Mesendoderm (in vitro differentiated cells): ENCODE measurements around the gene AUH.

Experiments used
- DNase-seq: peaks from one replicate; pipeline ENCODE4 v3.0.0; 2013
- H2AK5ac ChIP-seq: 2 replicates; pipeline ENCODE4 v1.6.1; 2013; ENCODE audit warnings: low read length, inconsistent platforms
- H2BK120ac ChIP-seq: 2 replicates; pipeline ENCODE4 v1.6.1; 2013; ENCODE audit warnings: low read depth, mild to moderate bottlenecking, low read length, moderate library complexity, mixed read lengths
- H2BK15ac ChIP-seq: replicated peaks from 2 replicates; pipeline ENCODE4 v1.6.1; 2013; ENCODE audit warnings: low read depth, mild to moderate bottlenecking, moderate library complexity
- H2BK5ac ChIP-seq: 2 replicates; pipeline ENCODE4 v1.6.1; 2013; ENCODE audit warnings: low read length, inconsistent platforms
- H3K18ac ChIP-seq: 2 replicates; pipeline ENCODE4 v1.6.1; 2013; ENCODE audit warnings: mild to moderate bottlenecking, low read length, mixed read lengths
- H3K23ac ChIP-seq: one replicate; pipeline ENCODE4 v1.6.1; 2013; ENCODE audit warnings: low read length
- H3K27ac ChIP-seq: 2 replicates; pipeline ENCODE4 v1.5.1; 2013; ENCODE audit warnings: low read depth, mild to moderate bottlenecking, inconsistent platforms, low read length, moderate library complexity
- H3K27me3 ChIP-seq: 2 replicates; pipeline ENCODE4 v1.6.1; 2013; ENCODE audit warnings: low read length, control low read depth, mild to moderate bottlenecking, inconsistent platforms; ENCODE audit not compliant: insufficient read depth, poor library complexity
- H3K36me3 ChIP-seq: 2 replicates; pipeline ENCODE4 v1.6.1; 2013; ENCODE audit warnings: low read length, inconsistent platforms; ENCODE audit not compliant: control insufficient read depth, insufficient read depth
- H3K4ac ChIP-seq: one replicate; pipeline ENCODE4 v1.6.1; 2013; ENCODE audit warnings: low read depth, mild to moderate bottlenecking, low read length, moderate library complexity
- H3K4me1 ChIP-seq: 2 replicates; pipeline ENCODE4 v1.6.1; 2013; ENCODE audit warnings: low read depth, low read length, inconsistent platforms; ENCODE audit not compliant: control insufficient read depth
- H3K4me2 ChIP-seq: 2 replicates; pipeline ENCODE4 v1.6.1; 2013; ENCODE audit warnings: low read length
- H3K4me3 ChIP-seq: 2 replicates; pipeline ENCODE4 v1.5.1; 2013; ENCODE audit warnings: mild to moderate bottlenecking, low read length
- H3K56ac ChIP-seq: one replicate; pipeline ENCODE4 v1.6.1; 2013; ENCODE audit warnings: low read length
- H3K79me1 ChIP-seq: 2 replicates; pipeline ENCODE4 v1.6.1; 2013; ENCODE audit warnings: low read length, inconsistent platforms
- H3K79me2 ChIP-seq: 2 replicates; pipeline ENCODE4 v1.6.1; 2013; ENCODE audit warnings: mild to moderate bottlenecking, low read length; ENCODE audit not compliant: control insufficient read depth, insufficient read depth
- H3K9ac ChIP-seq: 2 replicates; pipeline ENCODE4 v1.6.1; 2013; ENCODE audit warnings: low read length, inconsistent platforms
- H4K5ac ChIP-seq: one replicate; pipeline ENCODE4 v1.6.1; 2013; ENCODE audit warnings: low read length
- H4K8ac ChIP-seq: one replicate; pipeline ENCODE4 v1.6.1; 2013; ENCODE audit warnings: low read depth, mild to moderate bottlenecking, control low read depth, low read length, moderate library complexity
- WGBS: extraction: QIAGEN DNeasy Blood & Tissue Kit; methylation state at CpG from one replicate; pipeline ENCODE4 v1.1.7; 2013; ENCODE audit warnings: low lambda C conversion rate, missing lambda C conversion rate; ENCODE audit not compliant: insufficient coverage; ENCODE audit errors: extremely low coverage; 5-methylcytosine and 5-hydroxymethylcytosine counted together

AUH gene

DNA sequence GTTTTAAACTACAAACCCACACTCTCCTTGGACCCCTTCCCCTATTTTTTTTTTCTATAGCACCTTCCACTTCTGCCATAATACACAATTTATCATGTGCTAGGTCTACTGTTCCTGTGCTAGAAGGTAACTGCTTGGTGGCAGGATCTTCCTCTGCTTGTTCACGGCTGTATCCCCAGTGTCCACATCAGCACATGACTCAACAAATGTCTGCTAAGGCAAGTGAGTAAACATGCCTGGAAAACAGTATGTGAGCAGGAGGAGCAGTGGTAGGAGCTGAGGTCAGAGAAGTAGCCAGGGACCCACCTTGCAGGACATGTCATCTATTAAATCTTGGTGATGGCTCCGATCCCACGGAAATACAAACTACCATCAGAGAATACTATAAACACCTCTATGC, 79.4 kb downstream of the AUH start:
- H3K4me1 ChIP-seq: no peaks in the 10 kb centered on the region
- H3K56ac ChIP-seq: no peak overlapping the region
- H4K5ac ChIP-seq: no peak overlapping the region
- H3K36me3 ChIP-seq: no peaks in the 10 kb centered on the region
- H3K18ac ChIP-seq: no peak overlapping the region
- H3K79me1 ChIP-seq: no peaks in the 10 kb centered on the region
- H2BK120ac ChIP-seq: no peak overlapping the region
- H3K79me2 ChIP-seq: no peaks in the 10 kb centered on the region
- no peak overlapping the region for H3K4me3 ChIP-seq
- no CpG with 5 or more reads among the region's 3 CpGs for WGBS
- H3K27ac ChIP-seq: no peak overlapping the region
- no peak for DNase-seq
- H3K4me2 ChIP-seq: no peak overlapping the region
- H3K27me3 ChIP-seq: no peaks in the 10 kb centered on the region
- no peak overlapping the region for H2BK5ac ChIP-seq
- H3K23ac ChIP-seq: no peak overlapping the region
- H3K9ac ChIP-seq: no peak overlapping the region
- no peak overlapping the region for H2BK15ac ChIP-seq
- H3K4ac ChIP-seq: no peak overlapping the region
- no peak overlapping the region for H4K8ac ChIP-seq
- H2AK5ac ChIP-seq: no peak overlapping the region

GRCh38 chr9:91279296-91280204, 82.2 kb downstream of the AUH start:
- H3K4ac ChIP-seq: no peak overlapping the region
- WGBS: no CpG with 5 or more reads among the region's 8 CpGs

GRCh38 chr9:91276513-91276912, 85.2 kb downstream of the AUH start:
- no peak overlapping the region for H4K5ac ChIP-seq
- H3K23ac ChIP-seq: no peak overlapping the region
- no peak overlapping the region for H3K18ac ChIP-seq
- no peak overlapping the region for H2BK15ac ChIP-seq
- H3K36me3 ChIP-seq: no peaks in the 10 kb centered on the region
- H2BK5ac ChIP-seq: no peak overlapping the region
- H3K27ac ChIP-seq: no peak overlapping the region
- H3K4me2 ChIP-seq: no peak overlapping the region
- no peak overlapping the region for H3K9ac ChIP-seq
- DNase-seq: no peak
- H3K4ac ChIP-seq: no peak overlapping the region
- no peaks in the 10 kb centered on the region for H3K79me1 ChIP-seq
- H3K56ac ChIP-seq: no peak overlapping the region
- H3K4me3 ChIP-seq: no peak overlapping the region
- H2BK120ac ChIP-seq: no peak overlapping the region
- H3K27me3 ChIP-seq: no peaks in the 10 kb centered on the region
- H4K8ac ChIP-seq: no peak overlapping the region
- H3K4me1 ChIP-seq: no peaks in the 10 kb centered on the region
- WGBS: no CpG with 5 or more reads among the region's 3 CpGs
- no peaks in the 10 kb centered on the region for H3K79me2 ChIP-seq
- no peak overlapping the region for H2AK5ac ChIP-seq

More at GRCh38 chr9:91279296-91280204, 82.2 kb downstream of the AUH start:
- DNase-seq: no peak
- Histone ChIP-seq H3K36me3 (no peaks in the 10 kb centered on the region), H3K27ac (no peak overlapping the region), H3K23ac (no peak overlapping the region), H2BK15ac (no peak overlapping the region), H3K56ac (no peak overlapping the region), H3K9ac (no peak overlapping the region), H2BK5ac (no peak overlapping the region), H4K5ac (no peak overlapping the region), H4K8ac (no peak overlapping the region), H2AK5ac (no peak overlapping the region), H2BK120ac (no peak overlapping the region), H3K18ac (no peak overlapping the region), H3K27me3 (no peaks in the 10 kb centered on the region), H3K4me2 (no peak overlapping the region), H3K4me3 (no peak overlapping the region), H3K79me1 (no peaks in the 10 kb centered on the region), H3K79me2 (no peaks in the 10 kb centered on the region), H3K4me1 (no peaks in the 10 kb centered on the region)

DNA sequence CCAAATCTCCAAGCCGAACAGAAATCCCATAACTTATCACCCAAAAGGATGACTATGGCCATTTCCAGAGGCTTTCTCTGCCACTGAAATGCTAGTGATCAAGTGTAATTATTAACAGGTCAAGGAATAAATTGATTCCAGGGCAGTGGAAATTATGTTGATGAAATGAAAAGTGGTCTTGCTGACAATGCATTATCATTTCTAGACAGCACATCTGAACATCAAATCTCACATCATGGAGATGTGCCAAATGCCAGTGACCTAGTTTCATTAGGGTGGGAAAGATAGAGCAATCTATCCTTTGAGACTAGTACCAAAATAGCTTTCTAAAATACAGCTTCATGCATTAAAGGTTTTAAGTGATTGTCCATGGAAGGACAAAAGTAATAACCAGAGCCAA, 86.1 kb downstream of the AUH start:
- no peak overlapping the region for H3K18ac ChIP-seq
- DNase-seq: no peak
- no peak overlapping the region for H3K9ac ChIP-seq
- no peaks in the 10 kb centered on the region for H3K79me1 ChIP-seq
- no peaks in the 10 kb centered on the region for H3K79me2 ChIP-seq
- H3K36me3 ChIP-seq: no peaks in the 10 kb centered on the region
- H2BK120ac ChIP-seq: no peak overlapping the region
- no peak overlapping the region for H2BK5ac ChIP-seq
- no peak overlapping the region for H3K56ac ChIP-seq
- H4K5ac ChIP-seq: no peak overlapping the region
- no peaks in the 10 kb centered on the region for H3K27me3 ChIP-seq
- H3K27ac ChIP-seq: no peak overlapping the region
- H3K4me3 ChIP-seq: no peak overlapping the region
- H4K8ac ChIP-seq: no peak overlapping the region
- no peak overlapping the region for H2BK15ac ChIP-seq
- H3K4me2 ChIP-seq: no peak overlapping the region
- no peak overlapping the region for H3K23ac ChIP-seq
- no peak overlapping the region for H2AK5ac ChIP-seq
- no peak overlapping the region for H3K4ac ChIP-seq
- no peaks in the 10 kb centered on the region for H3K4me1 ChIP-seq
- no CpG with 5 or more reads among the region's 1 CpG for WGBS

GRCh38 chr9:91274949-91275492, 86.7 kb downstream of the AUH start:
- H3K9ac ChIP-seq: no peak overlapping the region
- H4K8ac ChIP-seq: no peak overlapping the region
- H3K4me1 ChIP-seq: no peaks in the 10 kb centered on the region
- H3K4me3 ChIP-seq: no peak overlapping the region
- no peak for DNase-seq
- no peak overlapping the region for H3K56ac ChIP-seq
- no peak overlapping the region for H2BK5ac ChIP-seq
- no peak overlapping the region for H2BK120ac ChIP-seq
- no CpG with 5 or more reads among the region's 2 CpGs for WGBS
- H3K27me3 ChIP-seq: no peaks in the 10 kb centered on the region
- H3K4me2 ChIP-seq: no peak overlapping the region
- H3K79me2 ChIP-seq: no peaks in the 10 kb centered on the region
- H4K5ac ChIP-seq: no peak overlapping the region
- H3K36me3 ChIP-seq: no peaks in the 10 kb centered on the region
- H3K27ac ChIP-seq: no peak overlapping the region
- no peak overlapping the region for H3K4ac ChIP-seq
- no peak overlapping the region for H2BK15ac ChIP-seq
- no peak overlapping the region for H3K18ac ChIP-seq
- H2AK5ac ChIP-seq: no peak overlapping the region
- no peak overlapping the region for H3K23ac ChIP-seq
- H3K79me1 ChIP-seq: no peaks in the 10 kb centered on the region
